GM18526 (cell line): Measurements from ENCODE around the gene WDR4.

Experiments used
- POLR2A ChIP-seq: IDR thresholded peaks from 3 replicates; pipeline ENCODE4 v1.6.1; 2011; ENCODE audit not compliant: insufficient read length; ENCODE audit errors: extremely low read depth

Gene WDR4

DNA sequence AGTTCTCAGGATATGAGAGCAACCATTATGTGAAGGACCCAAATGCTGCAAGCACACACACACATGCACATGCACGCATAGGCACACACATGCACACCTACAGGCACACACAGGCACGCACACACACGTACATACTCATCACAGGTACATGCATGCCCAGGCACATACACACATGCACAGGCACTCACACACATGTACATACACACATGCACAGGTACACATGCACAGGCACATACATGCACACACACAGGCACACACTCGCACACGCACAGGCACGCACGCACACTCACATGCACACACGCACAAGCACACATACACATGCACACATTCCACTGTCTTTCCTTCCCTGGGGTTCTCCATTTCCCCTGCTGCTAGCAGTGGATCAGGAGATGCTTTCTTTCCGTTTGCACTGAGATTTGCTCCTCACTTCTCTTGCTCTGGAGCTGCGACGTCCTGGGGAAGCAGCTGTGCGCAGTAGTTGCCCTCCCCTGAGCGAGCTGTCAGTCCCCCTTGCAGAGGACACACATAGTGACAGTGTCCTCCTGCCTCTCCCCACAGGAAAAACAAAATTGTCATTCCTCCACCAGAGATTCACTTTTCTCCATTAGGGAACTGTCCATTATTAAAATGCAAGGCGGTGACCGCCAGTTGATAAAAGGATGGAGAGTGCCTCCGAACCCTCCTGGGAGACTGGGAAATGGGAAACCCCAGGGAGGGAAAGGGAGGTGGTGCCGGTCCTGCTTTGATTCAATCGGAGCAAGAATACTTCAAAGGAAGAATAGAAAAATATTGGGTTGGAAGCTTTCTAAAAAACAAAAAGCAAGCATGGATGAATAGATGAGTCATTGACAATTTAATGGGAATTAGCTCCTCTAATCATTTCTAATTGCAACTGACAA is 69.5 kb downstream of the WDR4 start:
- TF ChIP-seq POLR2A: no peak

- TF ChIP-seq POLR2A: no peak
Measured at GRCh38 chr21:42809171-42809570, 70.2 kb downstream of the WDR4 start.

GRCh38 chr21:42807938-42808613 is 71.3 kb downstream of the WDR4 start:
- no peak for TF ChIP-seq POLR2A

GRCh38 chr21:42806509-42807140 is 72.7 kb downstream of the WDR4 start:
- no peak for TF ChIP-seq POLR2A

- no peak for TF ChIP-seq POLR2A
Measured at GRCh38 chr21:42799948-42800347, 79.4 kb downstream of the WDR4 start.

- no peak for TF ChIP-seq POLR2A
Measured at GRCh38 chr21:42799516-42799915, 79.8 kb downstream of the WDR4 start.
